Right lobe of liver (tissue), 4 donors: Measurements from ENCODE around the gene ANAPC2.

Source experiments
- CTCF ChIP-seq, 4 donors: fragments of 200-600 bp in 3 of 4; fragments of 450-650 bp in 1 of 4; IDR thresholded peaks; one replicate each; pipeline versions ENCODE4 v1.5.1 to v1.8.0; 2016 to 2022; ENCODE audit warnings: antibody characterized with exemption in 4 of 4, mild to moderate bottlenecking in 2 of 4
- POLR2A ChIP-seq: fragments of 450-650 bp; IDR thresholded peaks from one replicate; pipeline ENCODE4 v1.6.1; 2017; ENCODE audit warnings: antibody characterized with exemption, mild to moderate bottlenecking
- donor health status: DM: no; HTN: no; CAD: no.
- donor health status: DM: no; HTN: no; CAD: no.
- donor health status: DM: no; HTN: yes; CAD: no.

- TF ChIP-seq POLR2A (no peak), CTCF (IDR thresholded peaks at IDR 0.05) (no peak)
These were observed 58.1 kb downstream of the ANAPC2 start for GRCh38 chr9:137130176-137130755.
